GM12878 (cell line): ENCODE measurements around the gene NOC4L. TPM values are rescaled to one million over a fixed set of nuclear protein-coding genes. Genes with fewer than 3 reads are reported as not detected.

Experiments used
- ATAC-seq: fragments of 200-7000 bp; cut with Tn5 transposase; 3 replicates; pipeline ENCODE4 v1.9.1; 2020; ENCODE audit warnings: mild to moderate bottlenecking, moderate library complexity
- BruUV-seq: library from RNA; stranded (reverse); fragments of 400-500 nt; replicated peaks from 2 replicates; lab custom pipeline; 2021; lab: Mats Ljungman, UMichigan
- CTCF ChIA-PET: fragments of 300-600 bp; sonication (Branson Sonifier 250); formaldehyde crosslinking; extraction: SDS; loops from one replicate; lab custom pipeline; 2021; ENCODE audit warnings: inconsistent platforms; lab: Yijun Ruan, JAX
- POLR2A ChIA-PET: fragments of 350-600 bp; formaldehyde crosslinking; extraction: SDS; loops from one replicate; lab custom pipeline; 2021; ENCODE audit warnings: inconsistent platforms; lab: Charles Lee
- RAD21 ChIA-PET: fragments of 300-600 bp; sonication (Branson Sonifier 250); formaldehyde crosslinking; loops from one replicate; lab custom pipeline; 2023; ENCODE audit warnings: antibody characterized with exemption; ENCODE audit not compliant: unreplicated experiment; lab: Charles Lee
- SMC1A ChIA-PET: fragments of 300-600 bp; sonication (Branson Sonifier 250); formaldehyde crosslinking; loops from one replicate; lab custom pipeline; 2023; ENCODE audit not compliant: unreplicated experiment, uncharacterized antibody; lab: Charles Lee
- DNase-seq: peaks from one replicate; pipeline ENCODE4 v3.0.0-alpha.2; 2011; ENCODE audit warnings: low read depth, low spot score
- FAIRE-seq: peaks from 3 replicates; lab custom pipeline; 2011; peaks lifted over from hg19 to GRCh38; lab: Jason Lieb, UNC
- H2AFZ ChIP-seq: 2 replicates; pipeline ENCODE4 v1.6.0; 2011; ENCODE audit warnings: low read depth, low read length, control low read depth; ENCODE audit not compliant: control insufficient read depth
- H3K27ac ChIP-seq: 2 replicates; pipeline ENCODE4 v1.5.1; 2011; ENCODE audit warnings: control low read depth; ENCODE audit not compliant: control insufficient read depth, insufficient read depth
- H3K27me3 ChIP-seq, 2 experiments: replicated peaks in 1 of 2; 2 replicates each; pipeline versions ENCODE4 v1.6.0 to v1.6.1; 2011; ENCODE audit warnings: low read length in 1 of 2; ENCODE audit not compliant: control insufficient read depth in 2 of 2, insufficient read depth in 2 of 2
- H3K36me3 ChIP-seq, 2 experiments: 2 replicates each; pipeline ENCODE4 v1.5.1; 2011; ENCODE audit warnings: low read length in 1 of 2; ENCODE audit not compliant: control insufficient read depth in 2 of 2, insufficient read depth in 2 of 2
- H3K4me1 ChIP-seq: 2 replicates; pipeline ENCODE4 v1.6.1; 2011; ENCODE audit warnings: mild to moderate bottlenecking, low read length, moderate library complexity, mixed read lengths; ENCODE audit not compliant: control insufficient read depth, insufficient read depth
- H3K4me2 ChIP-seq: 2 replicates; pipeline ENCODE4 v1.6.0; 2011; ENCODE audit warnings: control low read depth; ENCODE audit not compliant: control insufficient read depth, insufficient read depth
- H3K4me3 ChIP-seq: fragments of 200-600 bp; sonication (generic); 2 replicates; pipeline ENCODE4 v1.5.1; 2016
- H3K79me2 ChIP-seq: 2 replicates; pipeline ENCODE4 v1.6.0; 2011; ENCODE audit warnings: low read length; ENCODE audit not compliant: control insufficient read depth, insufficient read depth
- H3K9ac ChIP-seq: 2 replicates; pipeline ENCODE4 v1.8.0; 2011; ENCODE audit warnings: low read length, control low read depth, mixed read lengths; ENCODE audit not compliant: control insufficient read depth, insufficient read depth
- H3K9me3 ChIP-seq: replicated peaks from 3 replicates; pipeline ENCODE4 v1.5.1; 2011; ENCODE audit warnings: mild to moderate bottlenecking, low read length; ENCODE audit not compliant: control insufficient read depth, insufficient read depth
- H4K20me1 ChIP-seq: 2 replicates; pipeline ENCODE4 v1.6.0; 2011; ENCODE audit not compliant: control insufficient read depth, insufficient read depth
- BCL11A ChIP-seq: IDR thresholded peaks from 2 replicates; pipeline ENCODE4 v1.6.1; 2011; ENCODE audit warnings: low read depth, low read length
- BHLHE40 ChIP-seq, 2 experiments: fragments of 450-650 bp in 1 of 2; IDR thresholded peaks; 2 replicates each; pipeline ENCODE4 v1.6.1; 2011 to 2017; ENCODE audit warnings: low read depth in 2 of 2, borderline replicate concordance in 1 of 2, improper control_type of control experiment in 1 of 2, low read length in 1 of 2, mild to moderate bottlenecking in 1 of 2
- CBFB ChIP-seq: IDR thresholded peaks from 2 replicates; pipeline ENCODE4 v1.6.1; 2016; ENCODE audit warnings: antibody characterized with exemption, low read depth
- FOS ChIP-seq: IDR thresholded peaks from 3 replicates; pipeline ENCODE4 v1.6.1; 2011; ENCODE audit warnings: borderline replicate concordance; ENCODE audit not compliant: insufficient read length; ENCODE audit errors: extremely low read depth
- HDAC2 ChIP-seq: fragments of 200-600 bp; sonication (generic); IDR thresholded peaks from 2 replicates; pipeline ENCODE4 v1.6.1; 2017
- LARP7 ChIP-seq: fragments of 450-650 bp; IDR thresholded peaks from 2 replicates; pipeline ENCODE4 v1.6.1; 2017; ENCODE audit warnings: mild to moderate bottlenecking
- RAD51 ChIP-seq: fragments of 450-650 bp; IDR thresholded peaks from 2 replicates; pipeline ENCODE4 v1.6.1; 2016; ENCODE audit warnings: moderate library complexity, mild to moderate bottlenecking, inconsistent platforms
- RCOR1 ChIP-seq: conservative IDR thresholded peaks from 2 replicates; pipeline ENCODE4 v1.6.1; 2012; ENCODE audit warnings: low read depth, low read length, improper control_type of control experiment
- REST ChIP-seq: IDR thresholded peaks from 2 replicates; pipeline ENCODE4 v1.6.1; 2012; ENCODE audit warnings: mild to moderate bottlenecking, low read depth, low read length
- TCF12 ChIP-seq: IDR thresholded peaks from 2 replicates; pipeline ENCODE4 v1.6.1; 2011; ENCODE audit warnings: low read depth, mild to moderate bottlenecking, low read length
- TCF3 ChIP-seq: IDR thresholded peaks from 2 replicates; pipeline ENCODE4 v1.6.1; 2012; ENCODE audit warnings: low read depth, mild to moderate bottlenecking, low read length, borderline replicate concordance; ENCODE audit not compliant: insufficient read depth
- YY1 ChIP-seq: IDR thresholded peaks from 2 replicates; pipeline ENCODE4 v1.6.1; 2011; ENCODE audit warnings: low read depth, mild to moderate bottlenecking, low read length
- WGBS: methylation state at CpG from one replicate; pipeline ENCODE4 v1.1.6; 2016; ENCODE audit warnings: low lambda C conversion rate; ENCODE audit not compliant: insufficient replicate concordance, insufficient coverage; ENCODE audit errors: missing lambda C conversion rate; 5-methylcytosine and 5-hydroxymethylcytosine counted together
- in situ Hi-C: fragments of 300-500 bp; cut with MboI; formaldehyde crosslinking; loops from 9 replicates; pipeline ENCODE4 v1.14.3; 2018; ENCODE audit warnings: mixed read lengths
- intact Hi-C: fragments of 100-400 bp; cut with micrococcal nuclease; formaldehyde crosslinking; loops from one replicate; pipeline ENCODE4 v1.14.2; 2022; ENCODE audit not compliant: unreplicated experiment
- polyA plus RNA-seq, 11 experiments: library from polyadenylated mRNA; depleted of rRNA in 4 of 11; unstranded in 6 of 11; stranded (reverse) in 5 of 11; fragments of >200 nt; fragmentation: Nextera tagmentation in 4 of 11; fragmentation: Illumina TruSeq in 1 of 11; extraction: Ambion mirVana in 4 of 11; extraction: Trizol in 1 of 11; gene quantifications; 1 replicate in 1 of 11; 2 replicates in 10 of 11; pipeline versions ENCODE4 v1.2.1 to v1.2.3, GENCODE V29; 2011 to 2016; ENCODE audit warnings: inconsistent platforms in 2 of 11, missing spikeins in 2 of 11, low read depth in 1 of 11
- total RNA-seq, 4 experiments: library from RNA; depleted of rRNA in 3 of 4; stranded (reverse); fragments of >200 nt in 3 of 4; fragmentation: Illumina TruSeq in 1 of 4; extraction: Trizol in 1 of 4; gene quantifications; 2 replicates each; pipeline versions ENCODE4 v1.2.1 to v1.2.3, GENCODE V29; 2013 to 2021

NOC4L gene
- total and polyA plus RNA-seq, 10 of the 15 experiments (the other 5 are each of a cell fraction or from before 2014, with no cell fraction given): 0.72 to 68.2 (median 15.2) TPM

- no TSS peak for BruUV-seq
- in situ Hi-C loops: no loop called here
- FAIRE-seq: no peak
Observed at GRCh38 chr12:132165584-132165983, 21.3 kb downstream of the NOC4L start.

DNA sequence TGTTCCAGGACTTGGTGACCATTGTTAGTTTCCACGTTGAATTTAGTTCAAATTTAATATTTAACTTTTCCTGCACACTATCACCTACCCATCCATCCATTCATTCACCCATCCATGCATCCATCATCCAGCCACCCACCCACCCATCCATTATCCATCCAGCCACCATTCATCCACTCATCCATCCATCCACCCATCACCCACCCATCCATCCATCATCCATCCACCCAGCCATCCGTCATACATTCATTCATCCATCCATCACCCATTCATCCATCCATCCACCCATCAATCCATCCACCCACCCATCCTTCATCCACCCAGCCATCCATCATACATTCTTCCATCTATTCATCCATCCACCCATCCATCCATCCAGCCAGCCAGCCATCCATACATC, 21.8 kb downstream of the NOC4L start:
- TF ChIP-seq HDAC2 (no peak), TCF12 (no peak), BCL11A (no peak), CBFB (no peak), YY1 (no peak), FOS (no peak), LARP7 (no peak), BHLHE40 (IDR thresholded peaks at IDR 0.05; ENCODE audit: borderline replicate concordance in 1 of 2, low read depth in 2 of 2, low read length in 1 of 2) (no peak), REST (no peak), RCOR1 (no peak)
- TF ChIP-seq, all 136 proteins: peak for 0
- Histone ChIP-seq H2AFZ (no peak overlapping the region), H4K20me1 (no peaks in the 10 kb centered on the region), H3K27me3 (no peaks in the 10 kb centered on the region), H3K4me3 (no peak overlapping the region), H3K9ac (no peak overlapping the region), H3K36me3 (no peaks in the 10 kb centered on the region), H3K4me1 (no peaks in the 10 kb centered on the region), H3K79me2 (no peaks in the 10 kb centered on the region), H3K9me3 (no peaks in the 10 kb centered on the region), H3K4me2 (no peak overlapping the region), H3K27ac (no peak overlapping the region)
- intact Hi-C loops (no loop called here), in situ Hi-C loops (no loop called here)
- DNase-seq (no peak), ATAC-seq (no peak), FAIRE-seq (no peak)
- SMC1A ChIA-PET: no interaction called here
- no TSS peak for BruUV-seq
- CTCF ChIA-PET: no interaction called here
- POLR2A ChIA-PET: no interaction called here
- 88% methylated on average over 2 of the region's 2 CpGs for WGBS
- RAD21 ChIA-PET: no interaction called here

More at GRCh38 chr12:132165584-132165983, 21.3 kb downstream of the NOC4L start:
- Histone ChIP-seq H3K9me3 (no peaks in the 10 kb centered on the region), H3K27me3 (no peaks in the 10 kb centered on the region), H3K9ac (no peak overlapping the region), H3K4me2 (no peak overlapping the region), H3K27ac (no peak overlapping the region), H3K79me2 (no peaks in the 10 kb centered on the region), H3K4me3 (no peak overlapping the region), H2AFZ (no peak overlapping the region), H3K36me3 (no peaks in the 10 kb centered on the region), H4K20me1 (no peaks in the 10 kb centered on the region), H3K4me1 (no peaks in the 10 kb centered on the region)
- no peak for DNase-seq
- ChIA-PET RAD21 (no interaction called here), POLR2A (no interaction called here), SMC1A (no interaction called here), CTCF (no interaction called here)
- 98% methylated on average over 6 of the region's 6 CpGs for WGBS
- TF ChIP-seq TCF3: no peak
- TF ChIP-seq RAD51: no peak
- no peak for ATAC-seq
- intact Hi-C loops: no loop called here
